ENCODE measurements around the gene KLF11.

KLF11 gene

GRCh38 chr2:10043256-10043905 lies at the start of gene KLF11:
Gene KLF11 (plus strand): TSS chr2:10043550. CDS start chr2:10043717, 167 bp downstream.
- DNase-seq, result peak; percentile 78

- no peak for DNase-seq
These were observed 48.9 kb upstream of the KLF11 start for GRCh38 chr2:9994462-9994861.

GRCh38 chr2:9995059-9995458 lies 48.3 kb upstream of the KLF11 start:
- no peak for DNase-seq

GRCh38 chr2:9996321-9996720 lies 47.0 kb upstream of the KLF11 start:
- DNase-seq, result no peak

- no peak for DNase-seq
These were observed 45.4 kb upstream of the KLF11 start for GRCh38 chr2:9997936-9998335.

GRCh38 chr2:9998916-9999654 lies 44.3 kb upstream of the KLF11 start:
- no peak for DNase-seq

GRCh38 chr2:9999693-10000092 lies 43.7 kb upstream of the KLF11 start:
- DNase-seq, result no peak

GRCh38 chr2:10000541-10000940 lies 42.8 kb upstream of the KLF11 start:
- DNase-seq, result no peak

GRCh38 chr2:10001586-10001985 lies 41.8 kb upstream of the KLF11 start:
- no peak for DNase-seq

- no peak for DNase-seq
These were observed 41.2 kb upstream of the KLF11 start for GRCh38 chr2:10002109-10002508.

- no peak for DNase-seq
These were observed 40.7 kb upstream of the KLF11 start for GRCh38 chr2:10002681-10003080.

- no peak for DNase-seq
These were observed 39.9 kb upstream of the KLF11 start for GRCh38 chr2:10003206-10004125.

GRCh38 chr2:10004401-10004800 lies 38.9 kb upstream of the KLF11 start:
- DNase-seq, result no peak

GRCh38 chr2:10004836-10005235 lies 38.5 kb upstream of the KLF11 start:
- no peak for DNase-seq

GRCh38 chr2:10005461-10006235 lies 37.7 kb upstream of the KLF11 start:
- no peak for DNase-seq

GRCh38 chr2:10006236-10007161 lies 36.9 kb upstream of the KLF11 start:
- no peak for DNase-seq

GRCh38 chr2:10007435-10007834 lies 35.9 kb upstream of the KLF11 start:
- DNase-seq, result no peak

- DNase-seq, result no peak
These were observed 35.2 kb upstream of the KLF11 start for GRCh38 chr2:10007921-10008808.

- no peak for DNase-seq
These were observed 34.6 kb upstream of the KLF11 start for GRCh38 chr2:10008809-10009176.

- no peak for DNase-seq
These were observed 34.0 kb upstream of the KLF11 start for GRCh38 chr2:10009271-10009810.

All from activated effector memory CD4-positive, alpha-beta T cell treated with Interleukin-2 at 50 U/mL for 16 hours (primary cell).